ENCODE results near the gene POLDIP2.

DNA sequence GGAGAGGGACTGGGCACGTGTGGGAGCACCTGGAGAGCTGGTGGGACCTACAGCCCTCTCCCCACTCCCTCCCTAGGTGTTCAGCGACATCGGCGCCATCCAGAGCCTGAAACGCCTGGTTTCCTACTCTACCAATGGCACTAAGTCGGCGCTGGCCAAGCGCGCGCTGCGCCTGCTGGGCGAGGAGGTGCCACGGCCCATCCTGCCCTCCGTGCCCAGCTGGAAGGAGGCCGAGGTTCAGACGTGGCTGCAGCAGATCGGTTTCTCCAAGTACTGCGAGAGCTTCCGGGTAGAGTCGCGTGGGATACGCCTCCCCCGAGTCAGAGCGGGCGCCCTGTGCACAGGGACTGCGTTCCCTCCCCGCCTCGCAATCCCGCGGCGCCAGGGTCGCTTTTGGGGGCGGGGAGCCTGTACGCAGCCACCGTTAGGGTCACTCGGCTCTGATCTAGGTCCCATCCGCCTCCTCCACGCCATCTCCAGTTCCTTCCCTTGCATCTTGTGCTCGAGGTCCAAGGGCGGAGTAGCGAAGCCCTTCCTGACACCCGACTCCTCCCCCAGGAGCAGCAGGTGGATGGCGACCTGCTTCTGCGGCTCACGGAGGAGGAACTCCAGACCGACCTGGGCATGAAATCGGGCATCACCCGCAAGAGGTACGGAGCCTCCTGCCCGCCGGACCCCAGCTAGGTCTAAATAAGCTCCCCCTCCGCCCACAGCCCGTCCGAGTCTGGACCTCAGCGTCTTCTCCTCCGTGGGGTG, 27.1 kb upstream of the POLDIP2 start:
- TF ChIP-seq, protein P1, sequence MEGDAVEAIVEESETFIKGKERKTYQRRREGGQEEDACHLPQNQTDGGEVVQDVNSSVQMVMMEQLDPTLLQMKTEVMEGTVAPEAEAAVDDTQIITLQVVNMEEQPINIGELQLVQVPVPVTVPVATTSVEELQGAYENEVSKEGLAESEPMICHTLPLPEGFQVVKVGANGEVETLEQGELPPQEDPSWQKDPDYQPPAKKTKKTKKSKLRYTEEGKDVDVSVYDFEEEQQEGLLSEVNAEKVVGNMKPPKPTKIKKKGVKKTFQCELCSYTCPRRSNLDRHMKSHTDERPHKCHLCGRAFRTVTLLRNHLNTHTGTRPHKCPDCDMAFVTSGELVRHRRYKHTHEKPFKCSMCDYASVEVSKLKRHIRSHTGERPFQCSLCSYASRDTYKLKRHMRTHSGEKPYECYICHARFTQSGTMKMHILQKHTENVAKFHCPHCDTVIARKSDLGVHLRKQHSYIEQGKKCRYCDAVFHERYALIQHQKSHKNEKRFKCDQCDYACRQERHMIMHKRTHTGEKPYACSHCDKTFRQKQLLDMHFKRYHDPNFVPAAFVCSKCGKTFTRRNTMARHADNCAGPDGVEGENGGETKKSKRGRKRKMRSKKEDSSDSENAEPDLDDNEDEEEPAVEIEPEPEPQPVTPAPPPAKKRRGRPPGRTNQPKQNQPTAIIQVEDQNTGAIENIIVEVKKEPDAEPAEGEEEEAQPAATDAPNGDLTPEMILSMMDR (IDR thresholded peaks at IDR 0.05; ENCODE audit: insufficient read depth, low read length) = no peak
- no peak for TF ChIP-seq GABPA (IDR thresholded peaks at IDR 0.05; ENCODE audit: low read depth)
- TF ChIP-seq POLR2AphosphoS5 (IDR thresholded peaks at IDR 0.05; ENCODE audit: low read depth) = no peak; the same call in 1 of the 2 replicates
- TF ChIP-seq, protein P2, sequence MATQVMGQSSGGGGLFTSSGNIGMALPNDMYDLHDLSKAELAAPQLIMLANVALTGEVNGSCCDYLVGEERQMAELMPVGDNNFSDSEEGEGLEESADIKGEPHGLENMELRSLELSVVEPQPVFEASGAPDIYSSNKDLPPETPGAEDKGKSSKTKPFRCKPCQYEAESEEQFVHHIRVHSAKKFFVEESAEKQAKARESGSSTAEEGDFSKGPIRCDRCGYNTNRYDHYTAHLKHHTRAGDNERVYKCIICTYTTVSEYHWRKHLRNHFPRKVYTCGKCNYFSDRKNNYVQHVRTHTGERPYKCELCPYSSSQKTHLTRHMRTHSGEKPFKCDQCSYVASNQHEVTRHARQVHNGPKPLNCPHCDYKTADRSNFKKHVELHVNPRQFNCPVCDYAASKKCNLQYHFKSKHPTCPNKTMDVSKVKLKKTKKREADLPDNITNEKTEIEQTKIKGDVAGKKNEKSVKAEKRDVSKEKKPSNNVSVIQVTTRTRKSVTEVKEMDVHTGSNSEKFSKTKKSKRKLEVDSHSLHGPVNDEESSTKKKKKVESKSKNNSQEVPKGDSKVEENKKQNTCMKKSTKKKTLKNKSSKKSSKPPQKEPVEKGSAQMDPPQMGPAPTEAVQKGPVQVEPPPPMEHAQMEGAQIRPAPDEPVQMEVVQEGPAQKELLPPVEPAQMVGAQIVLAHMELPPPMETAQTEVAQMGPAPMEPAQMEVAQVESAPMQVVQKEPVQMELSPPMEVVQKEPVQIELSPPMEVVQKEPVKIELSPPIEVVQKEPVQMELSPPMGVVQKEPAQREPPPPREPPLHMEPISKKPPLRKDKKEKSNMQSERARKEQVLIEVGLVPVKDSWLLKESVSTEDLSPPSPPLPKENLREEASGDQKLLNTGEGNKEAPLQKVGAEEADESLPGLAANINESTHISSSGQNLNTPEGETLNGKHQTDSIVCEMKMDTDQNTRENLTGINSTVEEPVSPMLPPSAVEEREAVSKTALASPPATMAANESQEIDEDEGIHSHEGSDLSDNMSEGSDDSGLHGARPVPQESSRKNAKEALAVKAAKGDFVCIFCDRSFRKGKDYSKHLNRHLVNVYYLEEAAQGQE (IDR thresholded peaks at IDR 0.05; ENCODE audit: insufficient replicate concordance, low read depth) = no peak
